HG03066 (cell line): ENCODE results near the gene ITGAE.
"Not testable (repeated sequence)": the region's sequence is repeated elsewhere in the genome, so short reads cannot be mapped to it uniquely, and the experiment has no call there.

Experiments used
- ATAC-seq: cut with Tn5 transposase; IDR thresholded peaks from one replicate; pipeline ENCODE4 v1.9.1; 2021; ENCODE audit warnings: low read depth; ENCODE audit not compliant: unreplicated experiment

ITGAE gene

DNA sequence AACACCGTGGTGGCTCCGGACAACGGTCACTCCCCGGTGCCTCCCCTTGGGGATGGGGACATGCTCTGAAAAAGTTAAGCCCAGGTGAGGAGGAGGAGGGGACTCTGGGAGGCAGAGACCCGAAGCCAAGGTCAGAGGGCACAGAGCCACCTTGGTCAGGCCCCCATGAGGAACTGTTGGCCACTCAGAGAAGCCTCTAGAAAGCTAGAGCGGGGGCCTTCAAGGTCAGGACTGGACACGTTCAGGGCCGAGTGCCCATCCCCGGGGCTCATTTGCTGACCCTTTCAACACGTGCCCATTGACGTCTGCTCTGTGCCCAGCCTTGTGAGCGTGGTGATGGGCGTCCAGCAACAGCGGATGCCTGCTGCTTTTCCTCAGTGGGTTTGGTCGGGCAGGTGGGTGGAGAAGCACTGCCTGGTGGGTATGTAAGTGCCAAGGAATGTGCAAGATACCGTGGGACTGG lies 39.0 kb downstream of the ITGAE start:
- no peak for ATAC-seq

DNA sequence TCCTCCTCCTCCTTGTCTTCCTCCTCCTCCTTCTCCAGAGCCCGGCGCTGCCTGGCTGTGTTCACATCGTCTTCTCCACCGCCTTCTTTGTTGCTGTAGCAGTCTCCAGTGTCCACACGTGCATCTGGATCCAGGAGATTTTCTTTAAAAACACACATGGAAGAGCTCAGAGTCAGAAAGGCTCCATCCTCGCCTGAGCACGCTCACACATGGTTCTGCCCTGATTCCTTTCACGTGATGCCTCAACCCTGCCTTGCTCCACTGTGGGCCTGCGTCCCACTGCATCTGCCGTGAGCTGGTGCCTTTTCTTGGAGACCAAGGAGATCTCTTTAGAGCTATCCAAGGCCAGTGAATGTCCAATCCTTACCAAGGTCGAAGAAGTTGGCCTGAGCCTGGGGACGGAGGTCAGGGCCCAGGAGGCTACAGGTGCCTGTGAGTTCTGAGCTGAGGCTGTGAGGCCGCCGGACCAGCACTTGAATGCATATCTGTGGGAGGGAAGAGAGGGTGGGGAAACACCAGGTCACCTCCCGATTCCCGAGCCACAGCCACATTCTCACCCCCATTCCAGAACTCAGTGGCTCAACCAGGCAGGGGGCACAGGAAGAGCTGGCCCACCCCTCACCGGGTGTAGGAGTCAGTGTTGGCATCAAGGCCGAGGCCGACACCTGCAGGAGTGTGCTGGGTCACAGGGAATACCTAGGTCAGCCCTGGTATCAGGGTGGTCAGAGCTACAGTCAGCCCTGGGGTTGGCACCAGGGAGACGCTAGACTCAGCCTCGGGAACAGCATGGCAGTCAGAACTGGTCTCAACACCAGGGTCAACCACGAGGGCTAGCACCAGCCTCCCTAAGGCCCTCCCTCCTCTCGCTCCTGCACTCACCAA lies 39.7 kb downstream of the ITGAE start:
- no peak for ATAC-seq

DNA sequence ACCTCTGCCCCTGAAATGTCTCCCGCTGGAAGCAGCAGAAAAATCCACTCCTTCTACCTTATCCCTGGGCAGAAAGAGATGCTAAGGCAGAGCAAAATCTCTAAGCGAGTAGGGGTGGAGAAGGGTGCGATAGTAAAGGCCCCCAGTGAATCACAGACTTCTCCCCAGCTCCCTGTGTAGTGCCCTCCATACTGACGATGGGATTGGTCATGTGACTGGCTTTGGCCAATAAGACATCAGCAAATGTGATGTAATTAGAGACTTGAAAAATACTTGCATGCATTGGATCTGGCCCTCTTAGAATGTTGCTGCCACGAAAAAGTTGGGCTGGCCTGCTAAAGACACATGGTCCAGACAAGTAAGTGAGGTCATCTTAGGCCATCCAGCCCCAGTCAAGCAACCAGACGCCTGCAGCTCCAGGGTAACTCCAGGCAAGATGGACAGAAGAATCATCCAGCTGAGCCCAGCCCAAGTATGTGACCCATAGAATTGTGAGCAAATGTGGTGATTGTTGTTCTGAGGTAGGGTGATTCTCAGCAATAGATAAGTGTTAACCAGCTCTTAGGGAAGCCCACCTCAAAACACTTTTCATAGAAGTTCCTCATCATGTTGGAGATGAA lies 41.3 kb downstream of the ITGAE start:
- ATAC-seq: no peak

DNA sequence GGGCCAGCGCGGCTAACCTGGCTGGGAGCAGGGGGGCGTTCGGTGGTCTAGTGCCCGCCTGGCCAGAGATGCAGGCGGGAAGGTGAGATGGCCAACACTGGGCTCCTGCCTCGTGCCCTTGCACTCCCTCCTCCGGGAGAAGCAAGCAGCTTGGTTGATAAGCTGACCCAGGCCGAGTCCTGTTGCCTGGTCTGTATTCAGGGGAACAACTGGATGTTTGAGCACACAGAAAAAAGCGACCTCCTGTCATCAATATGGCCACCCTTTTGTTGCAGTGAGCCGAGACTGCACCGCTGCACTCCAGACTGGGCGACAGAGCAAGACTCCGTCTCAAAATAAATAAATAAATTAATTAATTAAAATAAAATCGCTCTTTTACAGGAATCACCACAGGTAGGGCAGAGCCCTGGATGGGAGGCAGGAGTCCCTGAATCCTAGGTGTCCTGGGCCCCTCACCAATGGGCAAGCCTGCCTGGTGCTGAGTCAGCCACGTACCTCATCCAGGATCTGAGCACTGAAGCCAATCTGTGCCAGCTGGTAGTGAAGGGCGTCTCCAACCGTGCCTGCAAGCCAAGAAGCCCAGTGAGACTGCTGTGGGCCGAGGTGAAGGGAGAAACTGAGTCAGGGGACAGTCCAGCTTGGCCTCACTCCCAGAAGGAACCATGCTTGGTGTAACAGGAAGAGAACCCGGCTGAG lies 45.5 kb downstream of the ITGAE start:
- no peak for ATAC-seq

DNA sequence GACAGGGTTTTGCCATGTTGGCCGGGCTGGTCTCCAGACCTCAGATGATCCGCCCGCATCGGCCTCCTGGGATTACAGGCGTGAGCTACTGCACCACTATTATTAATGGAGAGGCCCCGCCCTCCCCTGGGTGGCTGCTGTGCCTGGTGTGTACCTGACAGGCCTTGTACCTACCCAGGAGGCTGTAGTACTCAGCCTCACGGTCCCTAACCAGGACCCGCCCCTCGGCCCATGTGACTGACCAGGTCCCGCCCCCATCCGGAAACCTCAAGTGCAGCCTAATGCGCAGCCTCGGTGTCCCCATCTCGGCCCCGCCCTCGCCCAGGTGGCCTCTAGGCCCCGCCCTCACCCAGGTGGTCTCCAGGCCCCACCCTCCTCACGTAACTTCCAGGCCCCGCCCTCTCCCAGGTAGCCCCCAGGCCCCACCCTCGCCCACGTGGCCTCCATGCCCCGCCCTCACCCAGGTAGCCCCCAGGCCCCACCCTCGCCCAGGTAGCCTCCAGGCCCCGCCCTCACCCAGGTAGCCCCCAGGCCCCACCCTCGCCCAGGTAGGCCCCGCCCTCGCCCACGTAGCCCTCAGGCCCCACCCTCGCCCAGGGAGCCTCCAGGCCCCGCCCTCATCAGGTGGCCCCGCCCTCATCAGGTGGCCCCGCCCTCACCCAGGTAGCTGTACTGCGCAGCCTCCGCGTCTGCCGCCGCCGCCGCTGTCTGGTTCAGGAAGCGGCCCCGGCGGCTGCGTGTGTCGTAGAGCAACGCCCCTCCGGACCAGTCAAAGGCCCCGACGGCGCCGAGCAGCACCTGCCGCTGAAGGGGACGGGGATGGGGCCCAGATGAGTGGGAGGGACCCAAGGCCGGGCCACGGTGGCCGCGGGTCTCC lies 46.3 kb downstream of the ITGAE start:
- no peak for ATAC-seq

DNA sequence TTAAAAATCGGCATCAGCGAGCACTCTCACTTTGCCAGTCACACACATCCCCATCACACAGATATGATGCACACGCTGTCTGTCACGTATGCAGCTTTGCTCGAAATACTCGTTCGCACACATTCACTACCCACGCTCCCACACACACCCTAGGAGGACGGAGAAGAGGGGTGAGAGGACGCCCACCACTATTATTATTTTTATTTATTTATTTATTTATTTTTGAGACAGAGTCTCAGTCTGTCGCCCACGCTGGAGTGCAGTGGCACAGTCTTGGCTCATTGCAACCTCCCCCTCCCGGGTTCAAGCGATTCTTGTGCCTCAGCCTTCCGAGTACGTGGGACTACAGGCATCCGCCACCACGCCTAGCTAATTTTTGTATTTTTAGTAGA lies 46.9 kb downstream of the ITGAE start:
- ATAC-seq: no peak

DNA sequence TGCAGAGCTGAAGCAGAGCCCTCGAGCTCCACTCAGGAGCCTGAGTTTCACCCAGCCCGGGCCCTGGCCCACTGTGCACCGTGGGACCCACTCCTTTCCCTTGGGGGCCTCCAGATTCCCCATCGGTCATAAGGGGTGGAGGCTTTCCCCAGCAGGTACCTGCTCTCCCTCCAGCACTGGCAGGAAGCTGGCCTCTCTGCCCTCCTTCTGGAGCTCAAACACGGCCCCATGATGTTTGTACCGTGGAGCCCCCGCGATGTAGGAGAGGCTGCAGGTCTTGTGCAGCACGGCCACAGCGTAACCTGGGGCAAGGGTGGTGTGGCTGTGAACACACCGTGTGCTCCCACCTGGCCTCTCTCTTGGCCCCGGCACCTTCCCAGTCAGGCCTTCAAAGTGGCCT lies 47.4 kb downstream of the ITGAE start:
- ATAC-seq: no peak

DNA sequence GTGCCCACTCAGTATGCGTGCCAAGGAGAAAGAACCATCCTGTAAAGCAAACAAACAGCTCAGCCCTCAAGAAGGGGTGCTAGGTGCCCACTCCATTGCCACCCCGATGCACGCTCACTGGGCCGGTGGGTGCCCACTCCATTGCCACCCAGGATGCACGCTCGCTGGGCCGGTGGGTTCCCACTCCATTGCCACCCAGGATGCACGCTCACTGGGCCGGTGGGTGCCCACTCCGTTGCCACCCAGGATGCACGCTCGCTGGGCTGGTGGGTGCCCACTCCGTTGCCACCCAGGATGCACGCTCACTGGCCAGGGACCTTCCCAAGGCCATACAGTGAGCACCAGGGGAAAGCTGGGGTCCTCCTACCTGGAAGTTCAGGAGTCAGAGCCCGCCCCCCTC lies 49.2 kb downstream of the ITGAE start:
- ATAC-seq: no peak

DNA sequence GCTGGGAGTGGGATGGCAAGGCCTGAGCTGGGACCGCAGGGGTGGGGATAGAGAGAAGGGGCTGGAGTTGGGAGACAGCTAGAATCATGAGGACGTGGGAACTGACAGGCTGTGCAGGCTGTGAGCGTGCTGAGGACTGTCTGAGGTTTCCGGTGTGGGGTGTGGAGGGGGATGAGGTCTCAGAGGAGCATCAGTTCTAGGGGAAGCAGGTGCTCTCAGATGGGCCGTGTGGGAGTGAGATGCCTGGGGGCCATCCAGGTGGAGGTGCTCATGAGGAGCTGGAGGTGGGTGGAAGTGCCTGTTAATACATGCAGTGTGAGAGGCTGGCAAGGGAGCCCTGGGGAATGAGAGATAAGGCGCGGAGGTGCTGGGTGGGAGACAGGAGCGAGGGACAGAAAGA lies 50.1 kb downstream of the ITGAE start:
- no peak for ATAC-seq

DNA sequence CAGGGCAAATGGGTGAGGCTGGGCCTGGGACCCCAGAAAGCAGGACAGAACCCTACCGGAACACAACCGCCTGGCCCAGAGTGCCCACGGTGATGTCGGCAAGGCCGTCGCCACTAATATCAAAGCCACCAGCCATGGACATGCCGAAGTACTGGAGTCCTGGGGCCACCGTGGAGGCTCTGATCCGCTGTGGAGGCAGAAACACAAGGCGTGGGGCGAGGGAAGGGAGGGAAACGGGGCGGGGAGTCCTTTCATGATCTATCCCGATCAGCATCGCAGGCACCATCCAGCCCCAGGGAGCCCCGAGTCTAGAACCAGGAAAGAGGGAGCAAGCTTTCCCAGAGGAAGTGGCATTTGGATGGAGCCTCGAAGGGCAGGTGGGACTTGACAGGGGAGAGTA lies 50.7 kb downstream of the ITGAE start:
- ATAC-seq: no peak

DNA sequence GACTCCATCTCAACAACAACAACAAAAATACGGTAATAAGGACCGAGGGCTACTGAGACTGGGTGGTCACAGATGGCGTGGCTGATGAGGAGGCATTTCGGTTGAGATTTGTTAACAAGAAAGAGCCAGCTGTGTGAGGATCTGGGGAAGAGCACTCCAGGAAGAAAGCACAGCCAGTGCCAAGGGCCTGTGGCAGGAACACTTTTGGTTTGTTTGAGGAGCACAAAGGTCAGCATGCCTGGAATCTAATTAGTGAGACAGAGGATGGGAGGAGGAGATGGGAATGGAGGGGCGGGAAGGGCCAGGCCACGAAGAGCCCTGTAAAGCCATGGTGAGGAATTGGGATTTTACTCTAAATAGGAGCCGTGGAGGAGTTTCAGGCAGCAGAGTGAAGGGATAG lies 52.4 kb downstream of the ITGAE start:
- no peak for ATAC-seq

DNA sequence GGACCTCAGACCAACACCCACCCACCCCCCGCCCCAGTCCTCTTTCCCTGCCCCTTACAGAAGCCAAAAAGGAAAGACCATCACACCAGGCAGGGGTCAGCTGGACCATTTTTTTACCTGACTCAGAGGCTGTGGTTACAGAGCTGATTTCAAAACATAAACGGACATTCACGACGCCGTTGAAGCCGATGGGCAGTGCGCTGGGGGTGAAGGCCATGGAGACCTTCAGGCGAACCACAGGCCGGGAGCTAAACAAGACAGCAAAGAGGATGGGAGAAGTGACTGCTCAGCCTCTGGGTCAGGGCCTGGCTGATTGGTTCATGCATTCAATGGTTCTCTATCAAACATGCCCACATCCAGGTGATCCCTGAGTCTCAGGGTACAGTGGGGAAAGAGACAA lies 53.2 kb downstream of the ITGAE start:
- no peak for ATAC-seq

DNA sequence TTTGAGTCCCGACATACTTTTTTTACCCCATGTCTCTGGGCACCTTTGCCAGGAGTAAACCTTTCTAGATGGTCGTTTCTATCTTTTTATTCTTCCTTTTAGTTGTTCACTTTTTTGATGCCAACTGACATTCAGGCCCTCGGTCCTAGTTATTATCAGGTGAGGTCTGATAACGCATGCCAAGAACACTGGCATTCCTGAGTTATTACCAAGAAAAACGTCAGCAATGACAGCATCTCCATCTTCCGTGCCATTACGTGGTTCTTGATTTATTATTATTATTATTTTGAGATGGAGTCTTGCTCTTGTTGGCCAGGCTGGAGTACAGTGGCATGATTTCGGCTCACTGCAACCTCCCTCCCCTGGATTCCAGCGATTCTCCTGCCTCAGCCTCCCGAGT lies 55.9 kb downstream of the ITGAE start:
- ATAC-seq: no peak

DNA sequence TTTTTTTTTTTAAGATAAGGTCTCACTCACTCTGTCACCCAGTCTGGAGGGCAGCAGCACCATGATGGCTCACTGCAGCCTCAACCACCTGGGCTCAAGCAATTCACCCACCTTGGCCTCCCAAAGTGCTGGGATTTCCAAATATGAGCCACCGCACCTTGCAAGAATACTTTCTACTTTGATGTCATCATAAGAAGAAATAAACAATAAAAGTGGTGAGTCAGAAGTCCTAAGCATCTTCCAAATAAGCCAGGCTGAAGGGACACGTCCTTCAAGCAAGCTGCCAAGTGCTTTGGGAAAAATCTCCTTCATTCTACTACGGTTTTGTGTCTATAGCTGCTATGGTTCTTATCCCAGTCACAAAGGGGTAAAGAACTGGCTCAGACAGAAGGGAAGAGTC lies 57.0 kb downstream of the ITGAE start:
- no peak for ATAC-seq

DNA sequence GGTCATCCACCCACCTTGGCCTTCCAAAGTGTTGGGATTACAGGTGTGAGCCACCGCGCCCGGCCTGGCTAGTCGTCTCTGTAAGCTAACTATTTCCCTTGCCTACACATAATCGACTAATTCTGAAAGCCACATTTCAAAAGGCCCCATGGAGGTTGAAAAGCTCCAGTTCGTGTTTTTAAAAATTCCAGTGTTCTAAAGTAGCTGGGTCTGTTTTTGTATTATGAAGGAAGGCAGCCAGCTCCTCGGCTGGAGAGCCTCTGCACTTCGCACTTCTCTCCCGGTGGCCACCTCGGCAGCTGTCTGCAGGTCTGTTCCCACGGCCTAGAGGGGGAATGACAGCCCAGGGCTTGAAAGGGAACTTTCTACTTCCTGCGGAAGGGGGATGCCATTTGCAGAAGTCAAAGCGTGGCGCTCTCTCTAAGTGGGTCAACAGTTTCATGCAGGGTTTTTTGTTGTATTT lies 60.3 kb downstream of the ITGAE start:
- no peak for ATAC-seq

DNA sequence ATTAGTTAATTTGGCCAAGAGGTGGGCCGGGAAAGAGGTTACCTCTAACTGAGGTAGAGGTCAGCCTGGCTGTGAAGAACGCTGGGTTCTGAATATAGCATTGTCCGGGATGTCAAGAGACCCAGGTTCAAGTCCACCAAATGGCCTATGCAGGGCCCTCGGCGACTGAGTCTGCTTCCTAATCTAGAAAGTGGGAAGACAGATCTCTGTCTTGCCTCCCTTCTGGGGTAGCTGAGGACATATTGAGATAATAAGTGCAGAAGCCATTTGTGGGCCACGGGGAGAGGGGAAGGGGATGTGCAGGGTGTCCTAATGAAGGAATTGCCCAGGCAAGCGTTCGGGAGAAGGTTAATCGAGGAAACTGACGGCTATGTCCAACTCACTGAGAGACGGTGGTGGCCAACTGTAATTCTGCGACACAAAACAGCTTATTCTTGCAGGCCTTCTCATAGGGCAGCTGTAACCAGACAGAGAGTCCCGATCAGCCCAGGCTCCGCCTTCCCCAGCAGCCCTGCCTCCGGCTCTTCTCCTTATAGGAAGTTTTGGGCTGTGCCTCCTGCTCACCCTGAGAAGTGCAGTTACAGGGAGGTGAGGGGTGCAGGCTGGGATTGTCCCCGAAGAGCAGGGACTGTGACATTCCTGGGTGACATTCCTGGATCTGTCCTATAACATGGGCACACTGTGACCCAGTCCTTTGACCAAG lies 61.4 kb downstream of the ITGAE start:
- ATAC-seq: no peak

DNA sequence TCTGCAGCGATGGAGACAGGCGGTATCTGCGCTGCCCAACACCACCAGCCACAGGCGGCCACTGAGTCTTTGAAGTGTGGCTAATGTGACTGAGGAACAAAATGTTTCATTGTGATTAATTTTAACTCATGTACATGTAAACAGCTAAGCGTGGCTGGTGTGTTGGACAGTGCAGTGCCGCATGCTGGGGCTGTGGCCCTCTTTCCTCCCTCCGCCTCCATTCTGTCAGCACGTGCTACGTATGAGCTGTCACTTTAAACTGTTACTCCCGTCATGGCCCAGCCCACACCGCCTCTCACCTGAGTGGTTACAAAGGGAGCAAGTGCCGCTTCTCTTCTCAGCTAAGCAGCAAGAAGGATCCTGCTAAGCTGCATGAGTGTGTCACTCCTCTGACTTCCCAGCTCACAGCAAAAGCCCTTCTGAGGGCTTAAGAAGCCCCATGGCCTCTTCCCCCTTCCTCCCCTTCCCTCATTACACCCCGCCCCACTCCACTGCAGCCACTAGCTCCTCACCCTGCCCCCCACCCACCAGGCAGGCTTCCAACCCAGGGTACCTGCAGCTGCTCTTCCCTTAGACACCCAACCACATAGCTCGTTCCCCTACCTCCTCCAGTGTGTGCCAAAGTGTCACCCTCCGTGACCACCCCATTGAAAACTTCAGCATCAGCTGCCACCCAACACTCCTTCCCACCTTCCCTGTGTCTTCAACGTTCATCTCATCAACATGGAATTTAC lies 62.3 kb downstream of the ITGAE start:
- ATAC-seq: no peak

DNA sequence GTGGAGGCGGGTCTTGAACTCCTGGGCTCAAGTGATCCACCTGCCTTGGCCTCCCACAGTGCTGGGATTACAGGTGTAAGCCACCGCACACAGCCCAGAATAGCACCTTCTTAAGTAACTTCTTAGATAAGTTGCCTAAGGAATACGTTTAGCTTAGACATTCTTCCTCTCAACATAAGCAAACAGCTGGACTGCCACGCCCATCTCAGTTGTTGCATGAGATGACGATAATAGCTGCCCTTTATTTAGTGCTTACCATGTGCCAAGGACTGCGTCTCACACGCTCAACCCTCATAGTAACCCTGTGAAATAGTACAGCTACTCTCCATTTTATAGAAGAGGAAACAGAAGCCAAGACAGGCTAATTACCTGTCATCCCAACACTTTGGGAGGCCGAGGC lies 65.5 kb downstream of the ITGAE start:
- ATAC-seq: no peak

DNA sequence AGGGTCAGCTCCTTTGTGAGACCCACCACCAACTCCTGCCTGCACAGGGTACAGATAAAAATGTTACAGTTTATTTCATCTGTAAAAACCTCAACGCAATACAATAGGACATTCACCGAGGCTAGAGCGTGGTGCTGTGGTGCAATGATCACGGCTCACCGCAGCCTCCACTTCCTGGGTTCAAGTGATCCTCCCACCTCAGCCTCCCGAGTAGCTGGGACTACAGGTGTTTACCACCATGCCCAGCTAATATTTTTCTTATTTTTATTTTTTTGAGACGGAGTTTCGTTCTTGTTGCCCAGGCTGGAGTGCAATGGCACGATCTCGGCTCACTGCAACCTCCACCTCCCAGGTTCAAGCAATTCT lies 66.1 kb downstream of the ITGAE start:
- not testable (repeated sequence) for ATAC-seq
